Prostate gland (tissue), 2 donors: ENCODE results near the gene IQGAP3. TPM values are rescaled to one million over a fixed set of nuclear protein-coding genes. Genes with fewer than 3 reads are reported as not detected.

Experiments
- DNase-seq: peaks from one replicate; pipeline ENCODE4 v3.0.0-alpha.2; 2019; ENCODE audit warnings: low spot score
- H3K27ac ChIP-seq, 2 donors: fragments of 200-600 bp; sonication (generic); 2 replicates each; pipeline ENCODE4 v1.5.1; 2017 to 2019
- H3K27me3 ChIP-seq: fragments of 200-600 bp; sonication (generic); replicated peaks from 2 replicates; pipeline ENCODE4 v1.5.1; 2019; ENCODE audit not compliant: insufficient read depth
- H3K36me3 ChIP-seq, 2 donors: fragments of 200-600 bp; sonication (generic); 1 replicate in 1 of 2; 2 replicates in 1 of 2; pipeline versions ENCODE4 v1.5.1 to v1.8.1; 2017 to 2019
- H3K4me1 ChIP-seq: fragments of 200-600 bp; sonication (generic); replicated peaks from 2 replicates; pipeline ENCODE4 v1.5.1; 2019
- H3K4me3 ChIP-seq, 2 donors: fragments of 200-600 bp; sonication (generic); 2 replicates each; pipeline ENCODE4 v1.5.1; 2017 to 2019
- H3K9me3 ChIP-seq: fragments of 200-600 bp; sonication (generic); 2 replicates; pipeline ENCODE4 v1.5.1; 2017
- POLR2A ChIP-seq: fragments of 450-650 bp; IDR thresholded peaks from one replicate; pipeline ENCODE4 v1.6.1; 2016; ENCODE audit warnings: antibody characterized with exemption, mild to moderate bottlenecking
- POLR2AphosphoS5 ChIP-seq: sonication (generic); formaldehyde crosslinking; IDR thresholded peaks from one replicate; pipeline ENCODE4 v1.6.1; 2017; ENCODE audit warnings: antibody characterized with exemption
- WGBS: methylation state at CpG from one replicate; pipeline ENCODE4 v1.1.5; 2018; 5-methylcytosine and 5-hydroxymethylcytosine counted together
- intact Hi-C: fragments of 100-400 bp; cut with DNase I; formaldehyde crosslinking; loops from one replicate; pipeline ENCODE4 v1.14.2; 2022
- total RNA-seq, 2 donors: library from RNA; depleted of rRNA; stranded (reverse); fragments of >200 nt; gene quantifications; one replicate each; pipeline ENCODE4 v1.1.0, GENCODE V29; 2016
- TF ChIP-seq, protein P1 (sequence below), 4 experiments: fragments of 200-600 bp in 2 of 4; fragments of 450-650 bp in 2 of 4; sonication (generic) in 2 of 4; IDR thresholded peaks; 1 replicate in 3 of 4; 2 replicates in 1 of 4; pipeline ENCODE4 v1.5.1; 2016 to 2019; ENCODE audit warnings: antibody characterized with exemption in 4 of 4, mild to moderate bottlenecking in 2 of 4, moderate library complexity in 2 of 4

The IQGAP3 gene
- total RNA-seq, 2 donors from 2014 or later: 1.5 to 3.0 TPM

DNA sequence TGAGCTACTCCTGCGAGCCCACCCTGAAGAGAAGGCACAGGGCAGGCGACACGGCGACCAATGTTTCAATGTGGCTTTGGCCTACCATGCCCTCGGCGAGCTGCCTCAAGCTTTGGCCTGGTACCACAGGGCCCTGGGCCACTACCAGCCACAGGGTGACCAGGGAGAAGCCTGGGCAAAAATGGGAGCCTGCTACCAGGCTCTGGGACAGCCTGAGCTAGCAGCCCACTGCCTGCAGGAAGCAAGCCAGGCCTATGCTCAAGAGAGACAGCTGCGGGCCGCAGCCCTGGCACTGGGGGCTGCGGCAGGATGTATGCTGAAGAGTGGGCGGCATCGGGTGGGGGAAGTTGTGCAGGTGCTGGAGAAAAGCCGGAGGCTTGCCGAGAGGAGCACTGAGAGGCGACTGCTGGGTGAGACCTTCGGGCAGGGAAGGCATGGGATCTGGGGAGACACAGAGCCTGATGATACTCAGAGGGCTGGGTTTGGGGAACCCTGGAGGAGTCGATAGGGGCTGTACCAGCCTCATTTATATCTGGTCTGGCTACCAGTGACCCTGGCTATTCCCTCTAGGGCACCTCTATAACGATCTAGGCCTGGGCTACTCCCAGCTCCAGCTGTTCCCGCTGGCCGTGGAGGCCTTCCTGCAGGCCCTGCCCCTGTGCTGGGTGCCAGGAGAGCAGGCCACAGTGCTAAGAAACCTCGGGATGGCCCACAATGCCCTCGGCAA is 9.5 kb upstream of the IQGAP3 start:
- 78% methylated on average over 21 of the region's 21 CpGs for WGBS
- no peak for DNase-seq
- intact Hi-C loops: loop anchor here (2.0 kb wide), 1 partner anchor 75 kb away; no protein-coding TSS in a partner anchor
- Histone ChIP-seq H3K4me3 (no peak overlapping the region), H3K27me3 (no peaks in the 10 kb centered on the region), H3K36me3 (no peaks in the 10 kb centered on the region), H3K4me1 (no peaks in the 10 kb centered on the region), H3K27ac (no peak overlapping the region), H3K9me3 (no peaks in the 10 kb centered on the region)
- TF ChIP-seq, protein P1, sequence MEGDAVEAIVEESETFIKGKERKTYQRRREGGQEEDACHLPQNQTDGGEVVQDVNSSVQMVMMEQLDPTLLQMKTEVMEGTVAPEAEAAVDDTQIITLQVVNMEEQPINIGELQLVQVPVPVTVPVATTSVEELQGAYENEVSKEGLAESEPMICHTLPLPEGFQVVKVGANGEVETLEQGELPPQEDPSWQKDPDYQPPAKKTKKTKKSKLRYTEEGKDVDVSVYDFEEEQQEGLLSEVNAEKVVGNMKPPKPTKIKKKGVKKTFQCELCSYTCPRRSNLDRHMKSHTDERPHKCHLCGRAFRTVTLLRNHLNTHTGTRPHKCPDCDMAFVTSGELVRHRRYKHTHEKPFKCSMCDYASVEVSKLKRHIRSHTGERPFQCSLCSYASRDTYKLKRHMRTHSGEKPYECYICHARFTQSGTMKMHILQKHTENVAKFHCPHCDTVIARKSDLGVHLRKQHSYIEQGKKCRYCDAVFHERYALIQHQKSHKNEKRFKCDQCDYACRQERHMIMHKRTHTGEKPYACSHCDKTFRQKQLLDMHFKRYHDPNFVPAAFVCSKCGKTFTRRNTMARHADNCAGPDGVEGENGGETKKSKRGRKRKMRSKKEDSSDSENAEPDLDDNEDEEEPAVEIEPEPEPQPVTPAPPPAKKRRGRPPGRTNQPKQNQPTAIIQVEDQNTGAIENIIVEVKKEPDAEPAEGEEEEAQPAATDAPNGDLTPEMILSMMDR (IDR thresholded peaks at IDR 0.05): no peak
- TF ChIP-seq POLR2AphosphoS5: no peak
- no peak for TF ChIP-seq POLR2A

DNA sequence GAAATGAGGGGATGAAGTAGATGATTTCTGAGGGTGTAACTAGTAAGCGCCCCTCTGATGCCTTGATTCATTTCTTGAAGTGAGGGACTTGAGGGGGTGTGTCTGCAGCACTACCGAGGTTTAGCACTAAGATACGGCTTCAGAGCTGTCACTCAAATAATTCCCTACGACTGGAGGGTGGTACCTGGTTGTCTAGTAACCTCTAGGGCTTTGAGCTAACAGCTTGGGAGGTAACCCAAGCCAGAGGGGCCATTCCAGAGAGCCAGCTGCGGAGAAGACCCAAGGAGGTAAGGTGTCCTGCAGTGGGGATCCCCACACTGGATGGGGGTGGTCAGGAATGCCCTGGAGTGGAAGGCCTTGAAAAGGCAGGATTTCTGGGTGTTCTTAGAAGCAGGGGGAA is 7.1 kb upstream of the IQGAP3 start, which contains the start of gene TTC24:
Gene TTC24 (plus strand): TSS at position 252 of the 400 bp plus-strand sequence. CDS start 1,642 bp downstream, outside the sequence.
- TF ChIP-seq, protein P1 (IDR thresholded peaks at IDR 0.05): no peak
- no peak for TF ChIP-seq POLR2AphosphoS5
- no peak for TF ChIP-seq POLR2A
- Histone ChIP-seq H3K4me1 (no peaks in the 10 kb centered on the region), H3K9me3 (no peaks in the 10 kb centered on the region)

DNA sequence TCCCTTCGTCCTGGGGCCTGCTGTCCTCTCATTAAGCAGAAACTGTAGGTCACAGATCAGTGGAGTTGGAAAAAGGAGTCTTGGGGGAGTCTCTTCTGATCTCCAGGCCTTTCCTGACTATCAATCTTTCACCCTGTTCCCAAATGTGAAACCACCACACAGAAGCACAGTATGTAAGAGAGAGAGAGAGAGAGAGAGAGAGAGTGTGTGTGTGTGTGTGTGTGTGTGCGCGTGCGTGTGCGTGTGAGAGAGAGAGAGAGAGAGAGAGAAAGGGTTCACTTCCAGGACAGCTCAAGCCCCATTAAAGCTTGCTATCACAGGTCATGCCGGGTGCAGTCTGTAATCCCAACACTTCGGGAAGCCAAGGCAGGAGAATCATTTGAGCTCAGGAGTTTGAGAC is 5.7 kb upstream of the IQGAP3 start:
- TF ChIP-seq POLR2AphosphoS5 (no peak), POLR2A (no peak)
- TF ChIP-seq, protein P1 (IDR thresholded peaks at IDR 0.05): no peak

More for the DNA sequence above, 7.1 kb upstream of the IQGAP3 start, which contains the start of gene TTC24:
- H3K27me3 ChIP-seq: no peaks in the 10 kb centered on the region
- no peak within 1 kb of the TSS for H3K27ac ChIP-seq
- intact Hi-C loops: no loop called here
- no peaks in the 10 kb centered on the region for H3K36me3 ChIP-seq
- no peak for DNase-seq
- no peak within 1 kb of the TSS for H3K4me3 ChIP-seq
- WGBS: 76% methylated on average over 5 of the region's 5 CpGs

DNA sequence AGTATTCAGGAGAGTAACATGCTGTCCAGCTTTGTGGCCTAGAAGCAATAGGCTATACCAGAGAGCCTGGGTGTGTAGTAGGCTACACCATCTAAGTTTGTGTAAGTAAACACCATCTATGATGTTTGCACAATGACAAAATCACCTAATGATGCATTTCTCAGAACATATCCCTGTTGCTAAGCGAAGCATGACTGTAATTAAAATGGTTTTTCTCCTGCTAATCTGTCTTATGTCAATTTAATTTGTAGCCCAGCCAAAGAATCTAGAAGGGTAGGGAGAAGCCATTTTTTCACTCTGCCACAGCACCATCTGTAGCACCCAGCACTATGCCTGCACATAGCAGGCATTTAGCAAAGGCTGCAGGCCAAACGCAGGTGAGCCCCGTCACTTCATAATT is 5.2 kb upstream of the IQGAP3 start:
- Histone ChIP-seq H3K36me3 (no peaks in the 10 kb centered on the region), H3K4me1 (no peaks in the 10 kb centered on the region), H3K9me3 (no peaks in the 10 kb centered on the region), H3K27me3 (no peaks in the 10 kb centered on the region), H3K4me3 (no peak overlapping the region), H3K27ac (no peak overlapping the region)
- 84% methylated on average over 3 of the region's 3 CpGs for WGBS
- DNase-seq: no peak
- TF ChIP-seq POLR2A (no peak), POLR2AphosphoS5 (no peak)
- TF ChIP-seq, protein P1 (IDR thresholded peaks at IDR 0.05): no peak
- intact Hi-C loops: no loop called here

More for the DNA sequence above, 5.7 kb upstream of the IQGAP3 start:
- intact Hi-C loops: no loop called here
- Histone ChIP-seq H3K36me3 (no peaks in the 10 kb centered on the region), H3K4me3 (no peak overlapping the region), H3K27me3 (no peaks in the 10 kb centered on the region), H3K27ac (no peak overlapping the region), H3K9me3 (no peaks in the 10 kb centered on the region), H3K4me1 (no peaks in the 10 kb centered on the region)
- DNase-seq: no peak
- WGBS: 56% methylated on average over 7 of the region's 7 CpGs
